HEK293 (cell line): ENCODE data around the gene AURKAIP1.
A peak's percentile ranks its signal among the peaks of the same experiment; 100 is the strongest.

Experiments used
- CTCF ChIA-PET: fragments of 350-600 bp; formaldehyde crosslinking; extraction: SDS; loops from one replicate; lab custom pipeline; 2021; ENCODE audit warnings: antibody characterized with exemption; lab: Yijun Ruan, JAX
- POLR2A ChIA-PET: fragments of 300-600 bp; formaldehyde crosslinking; extraction: SDS; loops from one replicate; lab custom pipeline; 2020; ENCODE audit warnings: antibody characterized with exemption, inconsistent platforms; lab: Yijun Ruan, JAX
- H3K27ac ChIP-seq: fragments of 200-500 bp; sonication (Bioruptor generic); 2 replicates; pipeline ENCODE4 v1.5.1; 2014; ENCODE audit warnings: low read depth, low read length, control low read depth, inconsistent platforms; ENCODE audit errors: extremely low read depth
- H3K36me3 ChIP-seq, 2 experiments: fragments of 200-500 bp in 1 of 2; sonication (Bioruptor generic) in 1 of 2; 1 replicate in 1 of 2; 2 replicates in 1 of 2; pipeline ENCODE4 v1.5.1; 2014 to 2017; ENCODE audit warnings: inconsistent platforms in 2 of 2, low read length in 2 of 2; ENCODE audit not compliant: control insufficient read depth in 2 of 2, insufficient read depth in 1 of 2
- H3K4me1 ChIP-seq: fragments of 200-500 bp; sonication (Bioruptor generic); 2 replicates; pipeline ENCODE4 v1.5.1; 2014; ENCODE audit warnings: mild to moderate bottlenecking, low read length, inconsistent platforms; ENCODE audit not compliant: control insufficient read depth, insufficient read depth
- H3K4me3 ChIP-seq: 2 replicates; pipeline ENCODE4 v1.5.1; 2011; ENCODE audit warnings: low read depth, mild to moderate bottlenecking, control low read depth, low read length, moderate library complexity
- H3K9me3 ChIP-seq: fragments of 200-500 bp; sonication (Bioruptor generic); 2 replicates; pipeline ENCODE4 v1.5.1; 2014; ENCODE audit warnings: low read depth, low read length, inconsistent platforms; ENCODE audit not compliant: control insufficient read depth, insufficient read depth
- BCL11B ChIP-seq: fragments of 450-650 bp; formaldehyde crosslinking; IDR thresholded peaks from 2 replicates; pipeline ENCODE4 v1.5.1; 2016; ENCODE audit warnings: low read depth, missing biosample characterization, missing genetic modification characterization
- GLIS1 ChIP-seq: fragments of 450-650 bp; formaldehyde crosslinking; IDR thresholded peaks from 2 replicates; pipeline ENCODE4 v1.5.1; 2016; ENCODE audit warnings: missing biosample characterization, missing genetic modification characterization
- KLF1 ChIP-seq: fragments of 450-650 bp; formaldehyde crosslinking; IDR thresholded peaks from 2 replicates; pipeline ENCODE4 v1.5.1; 2016; ENCODE audit warnings: missing biosample characterization, missing genetic modification characterization
- KLF9 ChIP-seq: fragments of 450-650 bp; formaldehyde crosslinking; IDR thresholded peaks from 2 replicates; pipeline ENCODE4 v1.5.1; 2016; ENCODE audit warnings: missing biosample characterization, missing genetic modification characterization, low read depth
- MYNN ChIP-seq: fragments of 450-650 bp; formaldehyde crosslinking; IDR thresholded peaks from 2 replicates; pipeline ENCODE4 v1.5.1; 2016; ENCODE audit warnings: missing biosample characterization, missing genetic modification characterization, borderline replicate concordance
- OSR2 ChIP-seq: fragments of 450-650 bp; formaldehyde crosslinking; IDR thresholded peaks from 2 replicates; pipeline ENCODE4 v1.5.1; 2016; ENCODE audit warnings: missing biosample characterization, missing genetic modification characterization
- SCRT1 ChIP-seq: fragments of 450-650 bp; formaldehyde crosslinking; IDR thresholded peaks from 2 replicates; pipeline ENCODE4 v1.5.1; 2016; ENCODE audit warnings: missing biosample characterization, missing genetic modification characterization, borderline replicate concordance
- ZBTB48 ChIP-seq: fragments of 450-650 bp; formaldehyde crosslinking; IDR thresholded peaks from 2 replicates; pipeline ENCODE4 v1.5.1; 2016; ENCODE audit warnings: missing biosample characterization, missing genetic modification characterization
- ZFP69B ChIP-seq: fragments of 450-650 bp; formaldehyde crosslinking; IDR thresholded peaks from 2 replicates; pipeline ENCODE4 v1.5.1; 2016; ENCODE audit warnings: missing biosample characterization, missing genetic modification characterization
- ZNF114 ChIP-seq: fragments of 450-650 bp; formaldehyde crosslinking; IDR thresholded peaks from 2 replicates; pipeline ENCODE4 v1.5.0; 2017; ENCODE audit warnings: missing biosample characterization, missing genetic modification characterization
- ZNF138 ChIP-seq: fragments of 450-650 bp; formaldehyde crosslinking; IDR thresholded peaks from 2 replicates; pipeline ENCODE4 v1.5.1; 2016; ENCODE audit warnings: missing biosample characterization, missing genetic modification characterization, borderline replicate concordance
- ZNF221 ChIP-seq: fragments of 450-650 bp; formaldehyde crosslinking; IDR thresholded peaks from 2 replicates; pipeline ENCODE4 v1.5.1; 2017; ENCODE audit warnings: missing biosample characterization, missing genetic modification characterization, borderline replicate concordance
- ZNF302 ChIP-seq: fragments of 450-650 bp; formaldehyde crosslinking; IDR thresholded peaks from 2 replicates; pipeline ENCODE4 v1.5.1; 2016; ENCODE audit warnings: missing biosample characterization, missing genetic modification characterization, low read depth
- ZNF341 ChIP-seq: fragments of 450-650 bp; formaldehyde crosslinking; IDR thresholded peaks from 2 replicates; pipeline ENCODE4; 2016; ENCODE audit warnings: low read depth, missing biosample characterization, missing genetic modification characterization
- ZNF350 ChIP-seq: fragments of 450-650 bp; formaldehyde crosslinking; IDR thresholded peaks from 2 replicates; pipeline ENCODE4 v1.5.0; 2017; ENCODE audit warnings: missing biosample characterization, mild to moderate bottlenecking, missing genetic modification characterization
- ZNF426 ChIP-seq: fragments of 450-650 bp; formaldehyde crosslinking; IDR thresholded peaks from 2 replicates; pipeline ENCODE4 v1.5.1; 2017; ENCODE audit warnings: missing biosample characterization, missing genetic modification characterization, mild to moderate bottlenecking, inconsistent platforms, moderate library complexity
- ZNF473 ChIP-seq: fragments of 450-650 bp; formaldehyde crosslinking; IDR thresholded peaks from 2 replicates; pipeline ENCODE4 v1.5.1; 2017; ENCODE audit warnings: missing biosample characterization, missing genetic modification characterization
- ZNF510 ChIP-seq: fragments of 450-650 bp; formaldehyde crosslinking; IDR thresholded peaks from 2 replicates; pipeline ENCODE4 v1.5.1; 2018; ENCODE audit warnings: mild to moderate bottlenecking, missing genetic modification characterization, missing biosample characterization; ENCODE audit not compliant: insufficient replicate concordance
- ZNF530 ChIP-seq: fragments of 450-650 bp; formaldehyde crosslinking; IDR thresholded peaks from 2 replicates; pipeline ENCODE4 v1.5.1; 2016; ENCODE audit warnings: low read depth, missing biosample characterization, missing genetic modification characterization
- ZNF654 ChIP-seq: fragments of 450-650 bp; formaldehyde crosslinking; IDR thresholded peaks from 2 replicates; pipeline ENCODE4 v1.5.1; 2016; ENCODE audit warnings: low read depth, missing biosample characterization, missing genetic modification characterization
- TF ChIP-seq, protein P1 (sequence below): fragments of 450-650 bp; formaldehyde crosslinking; IDR thresholded peaks from 2 replicates; pipeline ENCODE4 v1.5.1; 2016; ENCODE audit warnings: missing biosample characterization, missing genetic modification characterization
- TF ChIP-seq, protein P2 (sequence below): fragments of 450-650 bp; formaldehyde crosslinking; IDR thresholded peaks from 2 replicates; pipeline ENCODE4 v1.5.1; 2016; ENCODE audit warnings: missing biosample characterization, missing genetic modification characterization

The AURKAIP1 gene

DNA sequence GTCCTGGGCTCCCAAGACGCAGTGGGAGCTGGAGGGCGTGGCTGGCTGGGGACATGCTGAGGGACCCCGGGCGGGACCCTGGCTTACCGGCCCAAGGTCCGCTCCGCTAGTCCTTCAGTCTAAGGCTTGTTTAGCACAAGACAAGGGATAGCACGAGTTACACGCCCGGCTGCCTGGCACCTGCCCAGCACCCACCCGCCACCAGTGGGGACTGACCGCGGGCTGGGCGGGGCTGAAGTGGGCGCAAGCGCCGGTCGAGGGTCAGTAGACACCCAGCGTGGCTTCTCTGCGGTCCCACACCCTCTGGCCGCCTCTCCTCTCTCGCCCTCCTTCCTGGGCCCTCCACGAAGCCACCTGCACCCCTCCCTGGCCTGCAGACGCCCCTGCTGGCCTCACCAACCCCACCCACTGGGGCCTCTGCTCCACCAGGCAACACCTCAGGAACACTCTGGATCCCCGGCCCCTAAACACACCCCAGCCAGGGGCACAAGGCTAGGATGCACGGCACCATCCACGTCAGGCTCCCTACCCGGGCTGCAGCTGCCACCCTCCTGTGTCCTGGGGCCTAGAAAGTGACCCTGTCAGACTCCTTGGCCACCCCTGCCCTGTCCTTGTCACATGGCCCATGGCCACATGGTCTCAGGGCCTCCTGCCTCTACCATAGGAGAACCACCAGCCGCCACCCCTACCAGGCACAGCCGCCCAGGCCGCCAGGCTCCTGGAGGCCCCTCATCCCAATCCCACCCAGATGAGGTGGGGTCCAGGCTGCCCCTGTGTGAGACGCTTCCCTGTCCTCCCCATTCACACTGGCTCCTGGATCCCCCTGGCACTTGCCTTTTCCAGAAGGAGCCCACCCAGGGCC is 37.8 kb downstream of the AURKAIP1 start:
- ChIA-PET CTCF (interaction anchor here (0.6 kb wide), 1 partner anchor 277 kb away, joined by 3 read pairs; no protein-coding TSS in a partner anchor), POLR2A (interaction anchor here (0.9 to 2.4 kb wide), 4 partner anchors 9 to 25 kb away, joined by 3 to 7 read pairs (median 4); no protein-coding TSS in a partner anchor)
- Histone ChIP-seq H3K9me3 (no peaks in the 10 kb centered on the region), H3K4me1 (no peaks in the 10 kb centered on the region), H3K36me3 (peaks cover 0 to 79% of the 10 kb centered on the region in 2 experiments; a peak in 2 of 3 replicates), H3K4me3 (no peak overlapping the region), H3K27ac (no peak overlapping the region)
- TF ChIP-seq, protein P1, sequence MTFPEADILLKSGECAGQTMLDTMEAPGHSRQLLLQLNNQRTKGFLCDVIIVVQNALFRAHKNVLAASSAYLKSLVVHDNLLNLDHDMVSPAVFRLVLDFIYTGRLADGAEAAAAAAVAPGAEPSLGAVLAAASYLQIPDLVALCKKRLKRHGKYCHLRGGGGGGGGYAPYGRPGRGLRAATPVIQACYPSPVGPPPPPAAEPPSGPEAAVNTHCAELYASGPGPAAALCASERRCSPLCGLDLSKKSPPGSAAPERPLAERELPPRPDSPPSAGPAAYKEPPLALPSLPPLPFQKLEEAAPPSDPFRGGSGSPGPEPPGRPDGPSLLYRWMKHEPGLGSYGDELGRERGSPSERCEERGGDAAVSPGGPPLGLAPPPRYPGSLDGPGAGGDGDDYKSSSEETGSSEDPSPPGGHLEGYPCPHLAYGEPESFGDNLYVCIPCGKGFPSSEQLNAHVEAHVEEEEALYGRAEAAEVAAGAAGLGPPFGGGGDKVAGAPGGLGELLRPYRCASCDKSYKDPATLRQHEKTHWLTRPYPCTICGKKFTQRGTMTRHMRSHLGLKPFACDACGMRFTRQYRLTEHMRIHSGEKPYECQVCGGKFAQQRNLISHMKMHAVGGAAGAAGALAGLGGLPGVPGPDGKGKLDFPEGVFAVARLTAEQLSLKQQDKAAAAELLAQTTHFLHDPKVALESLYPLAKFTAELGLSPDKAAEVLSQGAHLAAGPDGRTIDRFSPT (tag by site-specific recombination): peak; percentile 16; the same call in 1 of the 2 replicates
- no peak for TF ChIP-seq ZFP69B (tag by site-specific recombination)
- TF ChIP-seq ZNF426 (tag by site-specific recombination): no peak
- TF ChIP-seq ZNF138 (tag by site-specific recombination): no peak
- peak; percentile 57 for TF ChIP-seq GLIS1 (tag by site-specific recombination)
- TF ChIP-seq ZNF221 (tag by site-specific recombination): no peak
- no peak for TF ChIP-seq ZNF114 (tag by site-specific recombination)
- TF ChIP-seq KLF1: peak; percentile 63
- TF ChIP-seq KLF9 (tag by site-specific recombination): 0 out of 2 replicates have a peak, but pooled peaks have one; percentile 25

DNA sequence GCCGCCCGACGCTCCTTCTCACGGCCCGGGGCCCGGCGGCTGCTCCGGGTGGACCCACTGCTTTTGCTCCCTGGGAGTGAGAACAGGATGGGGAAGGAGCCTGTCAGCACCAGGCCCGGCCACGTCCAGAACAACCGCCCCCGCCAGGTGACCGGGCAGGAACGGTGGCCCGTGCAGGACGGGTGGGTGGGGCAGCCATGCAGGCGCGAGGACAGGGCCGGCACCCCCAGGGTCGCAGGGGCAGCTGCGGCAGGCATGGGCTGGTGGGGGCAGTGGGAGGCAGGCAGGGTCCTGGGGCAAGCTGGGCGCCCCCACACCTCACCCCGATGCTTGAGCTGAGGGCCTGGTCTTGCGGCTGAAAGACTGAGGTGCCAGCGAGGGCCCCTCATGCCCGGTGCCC is 38.6 kb downstream of the AURKAIP1 start:
- no peaks in the 10 kb centered on the region for H3K4me1 ChIP-seq
- ChIA-PET CTCF (no interaction called here), POLR2A (interaction anchor here (1.0 to 2.4 kb wide), 2 partner anchors 10 to 24 kb away, joined by 3 to 7 read pairs; no protein-coding TSS in a partner anchor)
- peaks cover 0 to 71% of the 10 kb centered on the region in 2 experiments; a peak in 2 of 3 replicates for H3K36me3 ChIP-seq
- H3K9me3 ChIP-seq: no peaks in the 10 kb centered on the region
- TF ChIP-seq ZNF654: no peak
- no peak for TF ChIP-seq ZNF350 (tag by site-specific recombination)
- no peak for TF ChIP-seq ZNF530
- no peak for TF ChIP-seq SCRT1 (tag by site-specific recombination)
- TF ChIP-seq, protein P2, sequence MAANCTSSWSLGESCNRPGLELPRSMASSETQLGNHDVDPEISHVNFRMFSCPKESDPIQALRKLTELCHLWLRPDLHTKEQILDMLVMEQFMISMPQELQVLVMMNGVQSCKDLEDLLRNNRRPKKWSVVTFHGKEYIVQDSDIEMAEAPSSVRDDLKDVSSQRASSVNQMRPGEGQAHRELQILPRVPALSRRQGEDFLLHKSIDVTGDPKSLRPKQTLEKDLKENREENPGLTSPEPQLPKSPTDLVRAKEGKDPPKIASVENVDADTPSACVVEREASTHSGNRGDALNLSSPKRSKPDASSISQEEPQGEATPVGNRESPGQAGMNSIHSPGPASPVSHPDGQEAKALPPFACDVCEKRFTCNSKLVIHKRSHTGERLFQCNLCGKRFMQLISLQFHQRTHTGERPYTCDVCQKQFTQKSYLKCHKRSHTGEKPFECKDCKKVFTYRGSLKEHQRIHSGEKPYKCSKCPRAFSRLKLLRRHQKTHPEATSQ (tag by site-specific recombination): no peak
- TF ChIP-seq MYNN (tag by site-specific recombination): no peak
- no peak for TF ChIP-seq ZNF473
- no peak for TF ChIP-seq ZNF302 (tag by site-specific recombination)
- no peak for TF ChIP-seq ZNF341 (tag by site-specific recombination)
- no peak for TF ChIP-seq ZBTB48 (tag by site-specific recombination)
- TF ChIP-seq OSR2 (tag by site-specific recombination): no peak
- TF ChIP-seq BCL11B (tag by site-specific recombination): no peak
- no peak for TF ChIP-seq ZNF510 (tag by site-specific recombination)
- TF ChIP-seq, all 188 proteins: peak for 0
- H3K27ac ChIP-seq: no peak overlapping the region
- no peak overlapping the region for H3K4me3 ChIP-seq
